ENCODE results near the gene JOSD2.

Gene JOSD2

DNA sequence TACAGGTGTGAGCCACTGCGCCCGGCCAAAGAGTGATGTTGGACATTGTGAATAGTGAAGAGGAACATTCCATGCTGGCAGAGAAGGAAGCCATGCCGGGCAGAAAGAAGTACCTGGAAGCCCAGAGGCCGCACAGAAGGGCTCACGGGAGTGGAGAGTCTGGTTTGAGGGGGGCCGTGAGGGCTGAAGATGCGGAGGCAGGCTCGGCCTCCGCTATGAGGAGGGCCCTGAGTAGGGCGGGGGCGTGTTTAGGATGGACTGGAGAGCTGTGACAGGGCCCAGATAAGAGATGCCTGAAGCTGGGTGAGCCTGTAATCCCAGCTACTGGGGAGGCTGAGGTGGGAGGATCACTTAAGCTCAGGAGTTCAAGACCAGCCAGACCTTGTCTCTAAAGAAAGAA lies 1.6 kb downstream of the JOSD2 start:
- Histone ChIP-seq H3K4me3 (ENCODE audit: low read depth, low read length) (no peak overlapping the region), H3K36me3 (ENCODE audit: control insufficient read depth, insufficient read depth, low read length) (no peaks in the 10 kb centered on the region), H3K27me3 (ENCODE audit: control insufficient read depth, insufficient read depth, low read length) (peaks cover 8% of the 10 kb centered on the region), H3K9ac (ENCODE audit: low read depth, low read length) (no peak overlapping the region), H3K4me1 (ENCODE audit: control insufficient read depth, insufficient read depth, low read length) (no peaks in the 10 kb centered on the region), H3K9me3 (ENCODE audit: control insufficient read depth, insufficient read depth, low read length) (no peaks in the 10 kb centered on the region)

DNA sequence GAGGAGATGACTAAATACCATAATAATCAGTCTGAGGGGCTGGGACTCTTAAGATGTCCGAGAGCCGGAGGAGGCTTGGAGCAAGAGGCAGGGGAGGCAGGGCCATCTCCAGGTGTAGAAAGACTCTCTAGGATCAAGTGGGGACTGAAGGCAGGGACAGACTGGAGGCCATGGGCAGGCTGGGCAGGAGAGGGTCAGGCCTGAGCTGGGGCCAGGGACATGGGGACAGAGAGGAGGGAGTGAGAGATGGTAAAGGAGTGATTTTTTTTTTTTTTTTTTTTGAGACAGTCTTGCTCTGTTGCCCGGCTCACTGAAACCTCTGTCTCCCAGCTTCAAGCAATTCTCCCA lies 2.2 kb downstream of the JOSD2 start:
- Histone ChIP-seq H3K9me3 (ENCODE audit: control insufficient read depth, insufficient read depth, low read length) (no peaks in the 10 kb centered on the region), H3K4me3 (ENCODE audit: low read depth, low read length) (no peak overlapping the region), H3K4me1 (ENCODE audit: control insufficient read depth, insufficient read depth, low read length) (no peaks in the 10 kb centered on the region), H3K27me3 (ENCODE audit: control insufficient read depth, insufficient read depth, low read length) (peaks cover 8% of the 10 kb centered on the region), H3K36me3 (ENCODE audit: control insufficient read depth, insufficient read depth, low read length) (no peaks in the 10 kb centered on the region), H3K9ac (ENCODE audit: low read depth, low read length) (no peak overlapping the region)

DNA sequence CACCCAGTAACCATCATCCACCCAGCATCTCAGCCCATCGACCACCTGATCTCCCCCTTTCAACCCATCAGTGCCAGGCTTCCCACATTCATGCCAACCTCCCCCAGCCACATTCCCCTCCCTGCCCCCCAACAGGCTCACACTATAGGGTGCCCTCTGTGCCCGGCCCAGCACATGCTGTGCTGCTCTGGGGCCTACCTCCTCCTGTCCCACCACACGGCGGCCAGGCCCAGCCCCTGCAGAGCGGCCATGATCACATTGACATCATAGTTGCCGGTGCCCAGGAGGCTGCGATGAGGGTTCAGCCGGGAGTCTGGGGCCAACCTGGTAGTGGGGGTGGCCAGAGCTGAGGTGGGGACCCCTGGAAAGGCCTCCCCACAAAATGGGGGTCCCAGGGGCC lies 3.6 kb downstream of the JOSD2 start:
- Histone ChIP-seq H3K4me1 (ENCODE audit: control insufficient read depth, insufficient read depth, low read length) (no peaks in the 10 kb centered on the region), H3K4me3 (ENCODE audit: low read depth, low read length) (no peak overlapping the region), H3K36me3 (ENCODE audit: control insufficient read depth, insufficient read depth, low read length) (no peaks in the 10 kb centered on the region), H3K27me3 (ENCODE audit: control insufficient read depth, insufficient read depth, low read length) (peaks cover 8% of the 10 kb centered on the region), H3K9ac (ENCODE audit: low read depth, low read length) (no peak overlapping the region), H3K9me3 (ENCODE audit: control insufficient read depth, insufficient read depth, low read length) (no peaks in the 10 kb centered on the region)

DNA sequence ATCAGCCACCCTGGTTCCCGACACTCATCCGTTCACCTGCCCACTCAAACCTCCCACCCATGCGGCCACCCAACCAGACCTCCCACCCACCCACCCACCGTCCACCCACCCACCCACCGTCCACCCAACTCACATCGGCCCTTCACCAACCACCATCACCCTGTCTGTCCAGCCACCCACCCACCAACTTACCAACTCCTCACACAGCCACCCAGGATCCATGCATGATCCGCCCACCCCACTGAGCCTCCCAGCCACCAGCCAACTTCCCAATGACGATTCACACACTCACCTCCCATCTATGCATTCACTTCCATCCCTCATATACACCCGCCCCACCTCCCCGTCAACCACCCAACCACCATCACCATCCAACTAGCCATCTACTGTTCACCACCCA lies 4.3 kb downstream of the JOSD2 start:
- Histone ChIP-seq H3K4me3 (ENCODE audit: low read depth, low read length) (no peak overlapping the region), H3K9ac (ENCODE audit: low read depth, low read length) (no peak overlapping the region), H3K36me3 (ENCODE audit: control insufficient read depth, insufficient read depth, low read length) (no peaks in the 10 kb centered on the region), H3K9me3 (ENCODE audit: control insufficient read depth, insufficient read depth, low read length) (no peaks in the 10 kb centered on the region), H3K4me1 (ENCODE audit: control insufficient read depth, insufficient read depth, low read length) (no peaks in the 10 kb centered on the region), H3K27me3 (ENCODE audit: control insufficient read depth, insufficient read depth, low read length) (peaks cover 8% of the 10 kb centered on the region)

DNA sequence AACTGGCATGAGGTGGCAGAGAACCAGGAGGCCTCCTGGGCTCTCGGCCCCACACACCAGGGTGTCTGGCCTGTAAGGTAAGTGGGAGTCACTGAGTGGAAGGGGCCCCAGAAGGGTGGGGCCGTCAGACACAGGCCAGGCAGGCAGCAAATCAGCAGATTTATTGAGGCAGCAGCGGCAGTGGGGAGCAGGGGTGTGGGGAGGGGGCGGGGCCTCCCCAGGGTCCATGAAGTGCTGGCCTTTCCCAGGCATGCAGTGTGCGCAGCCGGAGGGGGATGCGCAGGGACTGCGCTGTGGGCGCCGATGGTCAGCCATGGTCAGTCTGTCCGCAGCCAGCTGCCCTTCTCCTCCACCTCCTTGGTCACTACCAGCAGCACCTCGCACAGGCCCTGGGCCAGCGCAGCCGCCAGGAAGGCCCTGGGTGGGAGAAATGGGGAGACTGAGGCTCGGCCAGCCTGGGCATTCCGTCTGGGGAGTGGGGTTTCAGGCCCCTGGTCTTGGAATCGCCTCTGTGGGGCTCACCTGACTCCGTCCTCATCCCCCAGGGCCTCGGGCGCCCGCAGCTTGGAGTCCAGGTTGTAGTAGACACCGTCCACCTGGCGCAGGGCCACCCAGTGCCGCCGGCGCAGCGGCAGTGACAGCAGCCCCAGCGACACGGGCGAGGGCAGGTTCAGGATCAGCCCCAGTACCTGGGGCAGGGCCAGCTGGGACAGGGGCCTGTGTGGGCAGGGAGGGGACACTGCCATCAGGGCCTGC lies 5.0 kb downstream of the JOSD2 start:
- Histone ChIP-seq H3K36me3 (ENCODE audit: control insufficient read depth, insufficient read depth, low read length) (no peaks in the 10 kb centered on the region), H3K4me1 (ENCODE audit: control insufficient read depth, insufficient read depth, low read length) (peaks cover 2% of the 10 kb centered on the region), H3K4me3 (ENCODE audit: low read depth, low read length) (no peak overlapping the region), H3K27me3 (ENCODE audit: control insufficient read depth, insufficient read depth, low read length) (peaks cover 12% of the 10 kb centered on the region), H3K9ac (ENCODE audit: low read depth, low read length) (no peak overlapping the region), H3K9me3 (ENCODE audit: control insufficient read depth, insufficient read depth, low read length) (no peaks in the 10 kb centered on the region)

DNA sequence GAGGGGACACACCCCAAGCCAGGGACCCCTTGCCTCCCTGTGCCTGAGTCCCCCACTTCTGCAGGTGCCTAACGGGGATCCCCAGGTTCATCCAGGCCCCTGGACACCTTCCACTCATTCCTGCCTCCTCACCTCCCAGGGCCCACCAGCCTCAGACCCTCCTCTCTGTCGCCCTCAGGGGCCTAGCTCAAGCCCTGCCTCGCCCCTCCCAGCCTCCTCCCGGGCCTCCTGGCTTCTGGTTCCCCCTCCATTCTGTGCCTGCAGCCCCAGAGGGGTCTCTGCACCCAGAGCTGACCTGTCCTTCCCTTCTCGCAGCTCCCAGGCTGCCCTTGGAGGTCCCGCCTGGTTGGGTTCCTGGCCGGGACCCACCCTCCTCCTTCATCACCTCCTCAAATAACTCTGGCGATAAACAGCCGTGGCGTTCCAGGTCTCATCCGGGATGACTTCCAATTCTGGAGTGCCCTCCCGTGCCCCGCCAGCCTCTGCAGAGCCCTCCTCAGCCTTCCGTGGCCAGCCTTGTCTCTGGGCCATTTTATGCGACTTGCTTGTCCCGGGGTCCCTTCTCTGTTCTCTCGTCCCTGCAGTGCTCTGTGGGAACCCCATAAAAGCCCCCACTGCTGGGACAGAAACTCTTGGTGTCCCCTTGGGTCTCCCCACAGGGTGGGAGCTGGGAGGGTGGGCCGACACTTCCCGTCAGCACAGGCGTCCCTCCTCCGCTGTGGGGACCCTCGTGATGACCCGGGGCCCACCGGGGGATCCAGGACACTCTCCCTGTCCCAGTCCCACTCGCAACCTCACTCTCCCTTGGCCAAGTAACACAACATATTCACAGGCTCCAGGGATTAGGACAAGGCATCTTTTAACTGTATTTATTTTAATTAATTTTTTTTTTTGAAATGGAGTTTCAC lies 9.2 kb downstream of the JOSD2 start:
- no peak overlapping the region for H3K9ac ChIP-seq (ENCODE audit: low read depth, low read length)
- no peaks in the 10 kb centered on the region for H3K36me3 ChIP-seq (ENCODE audit: control insufficient read depth, insufficient read depth, low read length)
- H3K4me1 ChIP-seq (ENCODE audit: control insufficient read depth, insufficient read depth, low read length) = peaks cover 4% of the 10 kb centered on the region
- H3K4me3 ChIP-seq (ENCODE audit: low read depth, low read length) = no peak overlapping the region
- H3K27me3 ChIP-seq (ENCODE audit: control insufficient read depth, insufficient read depth, low read length) = peaks cover 39% of the 10 kb centered on the region
- H3K9me3 ChIP-seq (ENCODE audit: control insufficient read depth, insufficient read depth, low read length) = no peaks in the 10 kb centered on the region

DNA sequence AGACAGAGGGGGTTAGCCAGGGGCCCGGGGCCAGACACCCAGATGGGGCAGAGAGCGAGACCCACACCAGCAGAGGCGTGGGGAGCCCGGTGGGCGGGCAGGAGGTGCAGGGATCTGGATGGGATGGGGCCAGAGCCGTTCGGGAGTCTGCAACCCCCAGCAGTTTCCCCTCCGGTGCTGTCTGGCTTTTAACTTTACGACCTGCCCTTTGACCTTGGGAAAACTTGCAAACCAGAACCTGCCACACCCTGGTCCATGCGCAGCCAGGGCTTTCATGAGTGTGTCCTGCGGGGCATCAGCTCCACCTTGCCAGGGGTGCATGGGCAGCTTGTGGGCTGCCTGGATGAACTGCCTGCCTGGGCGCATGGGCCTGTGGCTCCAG lies 9.8 kb downstream of the JOSD2 start:
- Histone ChIP-seq H3K4me1 (ENCODE audit: control insufficient read depth, insufficient read depth, low read length) (peaks cover 4% of the 10 kb centered on the region), H3K9me3 (ENCODE audit: control insufficient read depth, insufficient read depth, low read length) (no peaks in the 10 kb centered on the region), H3K27me3 (ENCODE audit: control insufficient read depth, insufficient read depth, low read length) (peaks cover 44% of the 10 kb centered on the region), H3K36me3 (ENCODE audit: control insufficient read depth, insufficient read depth, low read length) (no peaks in the 10 kb centered on the region), H3K4me3 (ENCODE audit: low read depth, low read length) (no peak overlapping the region), H3K9ac (ENCODE audit: low read depth, low read length) (no peak overlapping the region)

DNA sequence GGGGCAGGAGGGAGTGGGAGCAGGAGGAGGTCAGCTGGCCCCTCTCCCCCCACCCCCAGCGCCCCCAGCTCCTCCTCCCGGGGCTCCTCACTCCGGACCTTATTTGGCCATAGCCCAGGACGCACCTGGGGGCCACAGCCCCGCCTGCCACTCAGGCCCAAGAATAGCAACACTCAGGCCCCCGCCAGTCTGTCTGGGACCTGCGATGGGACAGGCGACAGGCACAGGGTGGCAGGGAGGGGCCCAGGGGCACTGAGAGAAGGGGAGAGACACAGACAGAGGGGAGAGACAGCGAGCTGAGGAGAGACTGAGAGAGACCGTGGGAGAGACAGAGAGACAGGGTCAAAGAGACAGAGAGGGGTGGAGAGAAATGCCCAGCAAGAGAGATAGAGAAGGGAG lies 10.2 kb downstream of the JOSD2 start:
- Histone ChIP-seq H3K9ac (ENCODE audit: low read depth, low read length) (no peak overlapping the region), H3K4me3 (ENCODE audit: low read depth, low read length) (no peak overlapping the region), H3K36me3 (ENCODE audit: control insufficient read depth, insufficient read depth, low read length) (no peaks in the 10 kb centered on the region), H3K4me1 (ENCODE audit: control insufficient read depth, insufficient read depth, low read length) (peaks cover 4% of the 10 kb centered on the region), H3K27me3 (ENCODE audit: control insufficient read depth, insufficient read depth, low read length) (peaks cover 47% of the 10 kb centered on the region), H3K9me3 (ENCODE audit: control insufficient read depth, insufficient read depth, low read length) (no peaks in the 10 kb centered on the region)

DNA sequence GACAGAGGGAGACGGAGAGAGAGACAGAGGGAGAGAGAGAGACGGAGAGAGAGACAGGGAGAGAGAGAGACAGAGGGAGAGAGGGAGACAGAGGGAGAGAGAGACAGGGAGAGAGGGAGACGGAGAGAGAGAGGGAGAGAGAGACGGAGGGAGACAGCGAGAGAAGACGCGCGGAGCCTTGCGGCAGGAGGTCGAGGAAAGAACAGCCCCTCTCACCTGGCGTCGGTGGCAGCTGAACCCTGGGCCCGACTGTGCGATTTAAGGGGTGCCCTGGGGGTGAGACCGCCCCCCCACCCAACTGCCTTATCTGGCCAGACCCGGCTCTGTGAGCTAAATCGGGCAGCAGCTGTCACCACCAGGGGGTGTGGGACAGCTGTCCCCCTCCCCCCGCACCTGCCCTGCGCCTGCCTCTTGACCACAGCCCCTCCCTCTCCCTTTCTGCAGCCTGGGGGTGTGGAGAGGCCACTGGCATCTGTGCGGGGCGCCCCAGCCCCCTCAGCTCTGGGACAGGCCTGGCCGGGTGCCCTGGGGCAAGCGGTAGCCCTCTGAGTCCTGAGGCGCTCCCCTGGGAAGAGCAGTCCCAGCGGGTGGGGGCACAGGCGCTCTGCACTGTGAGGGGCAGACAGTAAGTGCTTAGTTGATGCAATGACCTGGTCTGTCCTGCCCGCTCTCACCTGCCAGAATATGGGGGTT lies 10.8 kb downstream of the JOSD2 start:
- Histone ChIP-seq H3K9me3 (ENCODE audit: control insufficient read depth, insufficient read depth, low read length) (no peaks in the 10 kb centered on the region), H3K9ac (ENCODE audit: low read depth, low read length) (no peak overlapping the region), H3K36me3 (ENCODE audit: control insufficient read depth, insufficient read depth, low read length) (no peaks in the 10 kb centered on the region), H3K4me1 (ENCODE audit: control insufficient read depth, insufficient read depth, low read length) (peaks cover 4% of the 10 kb centered on the region), H3K27me3 (ENCODE audit: control insufficient read depth, insufficient read depth, low read length) (peaks cover 50% of the 10 kb centered on the region), H3K4me3 (ENCODE audit: low read depth, low read length) (peak overlapping the region; percentile 35)

DNA sequence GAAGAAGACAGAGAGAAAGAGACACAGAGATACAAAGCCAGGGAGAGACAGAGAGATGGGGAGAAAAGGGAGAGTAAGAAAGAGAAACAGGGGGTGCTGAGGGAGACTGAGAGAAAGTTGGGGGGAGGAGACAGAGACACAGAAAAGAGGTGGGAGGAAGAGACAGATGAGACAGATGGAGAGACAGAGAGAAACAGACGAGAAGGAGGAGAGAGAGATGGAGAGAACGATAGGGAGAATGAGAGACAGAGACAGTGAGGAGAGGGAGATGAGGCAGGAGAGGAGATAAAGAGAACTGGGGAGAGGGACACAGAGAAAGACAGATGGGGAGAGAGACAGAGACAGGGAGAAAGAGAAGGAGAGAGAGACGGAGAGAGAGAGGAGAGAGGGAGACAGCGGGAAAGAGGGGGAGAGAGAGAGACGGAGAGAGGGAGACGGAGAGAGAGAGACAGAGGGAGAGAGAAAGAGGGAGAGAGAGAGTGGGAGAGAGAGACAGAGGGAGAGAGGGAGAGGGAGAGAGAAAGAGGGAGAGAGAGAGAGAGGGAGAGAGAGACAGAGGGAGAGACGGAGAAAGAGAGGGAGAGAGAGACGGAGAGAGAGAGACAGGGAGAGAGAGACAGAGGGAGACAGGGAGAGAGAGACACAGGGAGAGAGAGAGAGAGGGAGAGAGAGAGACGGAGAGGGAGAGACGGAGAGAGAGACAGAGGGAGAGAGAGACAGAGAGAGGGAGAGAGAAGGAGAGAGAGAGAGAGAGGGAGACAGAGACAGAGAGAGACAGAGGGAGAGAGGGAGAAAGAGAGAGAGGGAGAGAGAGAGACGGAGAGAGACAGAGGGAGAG lies 12.6 kb downstream of the JOSD2 start:
- H3K27me3 ChIP-seq (ENCODE audit: control insufficient read depth, insufficient read depth, low read length) = peaks cover 65% of the 10 kb centered on the region

DNA sequence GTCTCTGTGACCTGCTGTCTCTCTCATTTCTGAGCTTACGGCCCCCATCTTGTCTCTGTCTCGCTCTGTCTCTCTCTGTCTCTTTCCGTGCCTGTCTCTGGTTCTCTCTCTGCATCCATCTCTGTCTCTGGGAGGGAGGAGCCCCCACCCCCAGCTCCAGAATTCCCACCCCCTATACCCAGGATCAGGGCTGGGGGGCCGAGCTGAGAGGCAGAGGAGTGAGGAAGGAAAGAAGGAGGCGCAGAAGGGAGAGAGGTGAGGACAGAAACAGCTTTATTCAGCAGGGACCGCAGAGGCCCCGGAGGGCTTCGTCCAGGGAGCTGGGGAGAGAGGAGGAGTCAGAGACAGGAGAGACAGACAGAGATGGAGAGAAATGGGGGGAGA lies 14.0 kb downstream of the JOSD2 start:
- Histone ChIP-seq H3K27me3 (ENCODE audit: control insufficient read depth, insufficient read depth, low read length) (peaks cover 80% of the 10 kb centered on the region), H3K9ac (ENCODE audit: low read depth, low read length) (no peak overlapping the region), H3K36me3 (ENCODE audit: control insufficient read depth, insufficient read depth, low read length) (no peaks in the 10 kb centered on the region), H3K9me3 (ENCODE audit: control insufficient read depth, insufficient read depth, low read length) (no peaks in the 10 kb centered on the region), H3K4me3 (ENCODE audit: low read depth, low read length) (no peak overlapping the region), H3K4me1 (ENCODE audit: control insufficient read depth, insufficient read depth, low read length) (peaks cover 4% of the 10 kb centered on the region)

More for the DNA sequence above, 12.6 kb downstream of the JOSD2 start:
- no peak overlapping the region for H3K4me3 ChIP-seq (ENCODE audit: low read depth, low read length)
- no peaks in the 10 kb centered on the region for H3K9me3 ChIP-seq (ENCODE audit: control insufficient read depth, insufficient read depth, low read length)
- no peak overlapping the region for H3K9ac ChIP-seq (ENCODE audit: low read depth, low read length)
- peaks cover 4% of the 10 kb centered on the region for H3K4me1 ChIP-seq (ENCODE audit: control insufficient read depth, insufficient read depth, low read length)
- no peaks in the 10 kb centered on the region for H3K36me3 ChIP-seq (ENCODE audit: control insufficient read depth, insufficient read depth, low read length)
